ENCODE results near the gene BTBD6. TPM values are rescaled to one million over a fixed set of nuclear protein-coding genes. Genes with fewer than 3 reads are reported as not detected.

BTBD6 gene
- total RNA-seq, 2 donors from 2014 or later: 45.9 to 73.5 TPM

GRCh38 chr14:105260959-105261358, 12.6 kb downstream of the BTBD6 start:
- DNase-seq (ENCODE audit: low spot score) (no peak), ATAC-seq (ENCODE audit: insufficient number of reproducible peaks, low FRiP score, low read depth) (no peak)
- Histone ChIP-seq H3K9me3 (no peaks in the 10 kb centered on the region), H3K4me1 (ENCODE audit: control insufficient read depth in 1 of 2, low read depth in 2 of 2) (no peaks in the 10 kb centered on the region), H3K27ac (no peak overlapping the region), H3K27me3 (replicated peaks; ENCODE audit: insufficient read depth) (no peaks in the 10 kb centered on the region), H3K4me3 (no peak overlapping the region), H3K36me3 (peaks cover 12% of the 10 kb centered on the region)
- TF ChIP-seq CTCF (IDR thresholded peaks at IDR 0.05): no peak

GRCh38 chr14:105261781-105262180, 13.4 kb downstream of the BTBD6 start:
- no peak overlapping the region for H3K27ac ChIP-seq
- no peak for TF ChIP-seq CTCF (IDR thresholded peaks at IDR 0.05)
- H3K27me3 ChIP-seq (replicated peaks; ENCODE audit: insufficient read depth): no peaks in the 10 kb centered on the region
- H3K4me1 ChIP-seq (ENCODE audit: control insufficient read depth in 1 of 2, low read depth in 2 of 2): no peaks in the 10 kb centered on the region
- peaks cover 12% of the 10 kb centered on the region for H3K36me3 ChIP-seq
- DNase-seq (ENCODE audit: low spot score): no peak
- no peak for ATAC-seq (ENCODE audit: insufficient number of reproducible peaks, low FRiP score, low read depth)
- H3K4me3 ChIP-seq: no peak overlapping the region
- no peaks in the 10 kb centered on the region for H3K9me3 ChIP-seq

GRCh38 chr14:105267820-105268548, 19.7 kb downstream of the BTBD6 start:
- no peaks in the 10 kb centered on the region for H3K27me3 ChIP-seq (replicated peaks; ENCODE audit: insufficient read depth)
- peaks cover 10% of the 10 kb centered on the region for H3K36me3 ChIP-seq
- no peaks in the 10 kb centered on the region for H3K4me1 ChIP-seq (ENCODE audit: control insufficient read depth in 1 of 2, low read depth in 2 of 2)
- no peaks in the 10 kb centered on the region for H3K9me3 ChIP-seq
- ATAC-seq (ENCODE audit: insufficient number of reproducible peaks, low FRiP score, low read depth): no peak
- no peak for DNase-seq (ENCODE audit: low spot score)
- H3K4me3 ChIP-seq: no peak overlapping the region
- H3K27ac ChIP-seq: no peak overlapping the region
- no peak for TF ChIP-seq CTCF (IDR thresholded peaks at IDR 0.05)

- Histone ChIP-seq H3K27ac (no peak overlapping the region), H3K27me3 (replicated peaks; ENCODE audit: insufficient read depth) (no peaks in the 10 kb centered on the region), H3K4me1 (ENCODE audit: control insufficient read depth in 1 of 2, low read depth in 2 of 2) (no peaks in the 10 kb centered on the region), H3K36me3 (peaks cover 10% of the 10 kb centered on the region), H3K4me3 (no peak overlapping the region), H3K9me3 (no peaks in the 10 kb centered on the region)
- no peak for TF ChIP-seq CTCF (IDR thresholded peaks at IDR 0.05)
- DNase-seq (ENCODE audit: low spot score) (no peak), ATAC-seq (ENCODE audit: insufficient number of reproducible peaks, low FRiP score, low read depth) (no peak)
These were observed 20.5 kb downstream of the BTBD6 start for GRCh38 chr14:105268736-105269354.

GRCh38 chr14:105269405-105269804, 21.1 kb downstream of the BTBD6 start:
- no peak for DNase-seq (ENCODE audit: low spot score)
- TF ChIP-seq CTCF (IDR thresholded peaks at IDR 0.05): no peak
- no peak overlapping the region for H3K4me3 ChIP-seq

More at GRCh38 chr14:105269405-105269804, 21.1 kb downstream of the BTBD6 start:
- no peaks in the 10 kb centered on the region for H3K27me3 ChIP-seq (replicated peaks; ENCODE audit: insufficient read depth)
- H3K27ac ChIP-seq: no peak overlapping the region
- H3K4me1 ChIP-seq (ENCODE audit: control insufficient read depth in 1 of 2, low read depth in 2 of 2): no peaks in the 10 kb centered on the region
- H3K36me3 ChIP-seq: peaks cover 7% of the 10 kb centered on the region
- no peaks in the 10 kb centered on the region for H3K9me3 ChIP-seq
- no peak for ATAC-seq (ENCODE audit: insufficient number of reproducible peaks, low FRiP score, low read depth)
